GM12874 (cell line): ENCODE results near the gene KIF25.

Source experiments
- CTCF ChIP-seq: IDR thresholded peaks from 2 replicates; pipeline ENCODE4 v1.5.1; 2011; ENCODE audit warnings: low read depth, mild to moderate bottlenecking, control low read depth, low read length, moderate library complexity; ENCODE audit not compliant: insufficient read depth

KIF25 gene

GRCh38 chr6:167984144-167984719 lies 13.2 kb upstream of the KIF25 start:
- no peak for TF ChIP-seq CTCF

- no peak for TF ChIP-seq CTCF
Observed at GRCh38 chr6:167984876-167985604, 12.4 kb upstream of the KIF25 start.

GRCh38 chr6:167985911-167986595 lies 11.4 kb upstream of the KIF25 start:
- TF ChIP-seq CTCF: no peak

GRCh38 chr6:167987396-167988153 lies 9.9 kb upstream of the KIF25 start:
- no peak for TF ChIP-seq CTCF

- TF ChIP-seq CTCF: no peak
Observed at GRCh38 chr6:167988154-167988495, 9.3 kb upstream of the KIF25 start.

- TF ChIP-seq CTCF: no peak
Observed at GRCh38 chr6:167988945-167989841, 8.3 kb upstream of the KIF25 start.
